Activated T-cell treated with anti-CD3 and anti-CD28 coated beads for 4 hours (primary cell): ENCODE data around the gene PRDX5.
A peak's percentile ranks its signal among the peaks of the same experiment; 100 is the strongest.

ENCODE experiments used
- DNase-seq: peaks from one replicate; pipeline ENCODE4 v3.0.0-alpha.2; 2020

The PRDX5 gene

DNA sequence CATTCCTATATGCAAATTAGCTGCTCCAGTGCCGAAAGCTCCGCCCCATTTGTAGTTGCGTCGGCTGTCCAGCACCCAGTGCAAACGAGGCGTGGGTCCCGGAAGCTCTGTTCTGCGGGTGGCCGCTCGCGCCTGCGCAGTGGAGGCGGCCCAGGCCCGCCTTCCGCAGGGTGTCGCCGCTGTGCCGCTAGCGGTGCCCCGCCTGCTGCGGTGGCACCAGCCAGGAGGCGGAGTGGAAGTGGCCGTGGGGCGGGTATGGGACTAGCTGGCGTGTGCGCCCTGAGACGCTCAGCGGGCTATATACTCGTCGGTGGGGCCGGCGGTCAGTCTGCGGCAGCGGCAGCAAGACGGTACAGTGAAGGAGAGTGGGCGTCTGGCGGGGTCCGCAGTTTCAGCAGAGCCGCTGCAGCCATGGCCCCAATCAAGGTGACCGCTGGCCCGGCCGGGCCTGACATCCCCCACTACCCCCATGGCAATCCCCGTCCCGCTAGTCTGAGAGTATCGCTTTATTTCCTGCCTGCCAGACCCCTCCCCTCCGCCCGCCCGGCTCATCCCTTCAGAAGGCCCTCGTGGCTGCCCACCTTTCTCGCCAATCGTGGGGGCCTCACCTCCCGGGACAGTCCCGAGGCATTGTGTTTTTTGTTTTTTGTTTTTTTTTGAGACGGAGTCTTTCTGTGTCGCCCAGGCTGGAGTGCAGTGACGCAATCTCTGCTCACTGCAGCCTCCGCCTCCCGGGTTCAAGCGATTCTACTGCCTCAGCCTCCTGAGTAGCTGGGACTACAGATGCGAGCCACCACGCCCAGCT is at the start of gene PRDX5:
Gene PRDX5 (plus strand): TSS at position 161 of the 805 bp plus-strand sequence. CDS start 95 bp downstream, at position 256.
- DNase-seq = peak; percentile 86

DNA sequence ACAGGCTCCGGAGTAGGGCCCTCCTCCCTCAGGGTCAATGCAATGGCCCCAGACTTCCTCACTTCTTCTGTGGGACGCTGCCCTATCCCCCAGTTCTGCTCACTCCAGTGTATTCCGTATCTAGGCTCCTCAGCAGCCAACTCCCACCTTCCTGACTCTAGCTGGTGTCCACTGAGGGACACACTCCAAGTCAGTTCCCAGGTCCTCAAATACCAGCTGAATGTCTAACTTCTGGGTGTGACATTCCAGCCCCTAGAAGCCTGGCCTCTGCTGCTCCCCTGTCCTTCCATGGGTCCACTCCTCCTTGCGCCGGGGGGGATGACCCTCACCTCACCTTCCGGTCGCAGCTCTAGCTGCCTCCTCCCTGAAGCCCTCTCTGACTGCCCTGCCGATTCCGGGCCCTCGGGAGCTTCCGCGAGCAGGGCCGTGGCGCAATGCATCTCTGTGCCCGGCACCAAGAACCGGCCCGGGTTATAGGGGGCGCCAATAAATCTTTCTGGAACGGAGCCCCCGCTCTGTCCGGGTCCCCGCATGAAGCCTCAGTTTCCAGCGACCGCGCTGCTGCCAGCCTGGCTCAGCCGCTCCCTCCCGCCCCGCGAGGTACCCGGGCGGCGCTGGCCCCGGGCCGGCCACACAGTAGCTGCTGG is 48.9 kb upstream of the PRDX5 start:
- no peak for DNase-seq

DNA sequence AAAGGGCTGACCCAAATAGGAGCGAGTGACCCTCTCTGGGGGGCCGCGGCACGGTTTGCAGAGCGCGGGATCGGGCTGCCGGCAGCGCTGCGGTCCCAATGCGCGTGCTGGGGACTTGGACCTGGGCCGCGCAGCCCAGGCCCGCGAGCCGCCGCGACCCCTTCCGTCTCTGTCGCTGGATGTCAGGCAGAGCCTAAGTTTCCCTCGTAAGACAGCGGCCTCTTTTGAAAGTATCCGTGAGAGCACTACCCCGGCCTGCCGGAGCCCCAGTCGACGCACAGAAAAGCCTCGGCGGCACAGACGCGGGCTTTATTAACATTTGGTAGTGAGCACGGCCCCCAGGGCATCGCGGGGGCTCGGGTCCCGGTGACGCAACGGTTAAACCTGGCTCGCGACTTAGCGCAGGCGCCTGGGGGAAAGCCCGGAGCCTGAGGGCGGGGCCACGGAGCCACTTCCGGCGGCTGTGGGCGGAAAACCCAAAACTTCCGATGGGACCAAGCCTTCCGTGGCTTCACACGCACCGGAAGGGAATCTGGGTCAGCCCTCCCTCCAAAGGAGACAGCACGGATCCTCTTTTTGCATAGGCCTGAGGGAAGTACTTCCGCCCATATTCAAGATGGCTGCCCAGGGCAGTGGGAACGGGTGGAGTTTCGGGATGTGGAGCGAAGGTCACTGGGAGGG is 48.2 kb upstream of the PRDX5 start:
- peak; percentile 96 for DNase-seq

DNA sequence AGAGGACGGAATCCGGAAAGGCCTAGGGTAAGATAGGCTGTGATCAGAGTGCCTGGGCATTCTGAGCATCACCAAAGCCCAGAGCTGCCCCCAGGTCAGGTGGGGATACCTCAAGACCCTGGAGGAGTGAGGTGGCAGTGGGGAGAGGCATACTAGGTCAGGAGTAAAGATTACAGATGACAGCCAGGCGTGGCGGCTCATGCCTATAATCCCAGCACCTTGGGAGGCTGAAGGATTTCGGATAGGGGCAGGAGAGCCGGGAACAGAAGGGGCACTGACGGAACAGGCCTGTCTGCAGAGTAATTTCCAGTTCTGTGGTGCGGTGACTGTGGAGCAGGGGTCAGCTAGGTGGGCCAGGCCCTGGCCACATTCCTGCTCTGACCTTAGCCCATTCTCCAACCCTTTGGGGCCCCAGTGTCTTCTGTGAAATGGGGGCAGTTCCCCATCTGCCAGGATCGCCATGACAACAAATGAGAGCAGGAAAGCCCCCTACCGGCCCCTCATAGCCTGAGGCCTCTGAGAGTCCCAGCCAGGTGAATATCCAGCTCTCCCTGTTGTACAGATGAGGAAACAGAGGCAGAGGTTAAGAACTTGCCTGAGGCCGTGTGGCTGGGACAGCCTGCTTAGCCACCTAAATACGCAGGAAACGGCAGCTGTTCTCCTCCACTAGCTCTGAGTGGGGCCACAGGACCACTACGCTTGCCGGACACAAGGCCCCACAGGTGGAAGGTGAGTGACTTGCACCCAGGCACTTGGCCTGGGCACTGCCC is 42.7 kb upstream of the PRDX5 start:
- DNase-seq = no peak

DNA sequence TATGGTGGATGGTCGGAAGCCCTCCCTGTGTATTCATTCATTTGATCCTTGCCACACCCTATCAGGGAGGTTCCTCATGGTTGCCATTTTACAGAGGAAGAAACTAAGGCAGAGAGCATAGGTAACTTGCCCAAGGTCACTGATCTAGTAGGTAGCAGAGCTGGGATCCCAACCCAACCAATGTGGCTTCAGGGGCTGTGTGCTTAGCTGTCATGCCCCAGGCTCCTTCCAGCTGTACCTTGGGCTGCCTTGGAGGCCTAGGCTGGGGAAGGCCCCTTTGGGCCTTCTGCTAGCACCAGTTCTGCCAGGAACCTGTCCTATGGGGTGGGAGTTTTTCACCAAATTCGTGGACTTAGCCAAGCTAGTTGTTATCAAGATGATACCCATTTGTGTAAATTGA is 42.1 kb upstream of the PRDX5 start:
- no peak for DNase-seq

DNA sequence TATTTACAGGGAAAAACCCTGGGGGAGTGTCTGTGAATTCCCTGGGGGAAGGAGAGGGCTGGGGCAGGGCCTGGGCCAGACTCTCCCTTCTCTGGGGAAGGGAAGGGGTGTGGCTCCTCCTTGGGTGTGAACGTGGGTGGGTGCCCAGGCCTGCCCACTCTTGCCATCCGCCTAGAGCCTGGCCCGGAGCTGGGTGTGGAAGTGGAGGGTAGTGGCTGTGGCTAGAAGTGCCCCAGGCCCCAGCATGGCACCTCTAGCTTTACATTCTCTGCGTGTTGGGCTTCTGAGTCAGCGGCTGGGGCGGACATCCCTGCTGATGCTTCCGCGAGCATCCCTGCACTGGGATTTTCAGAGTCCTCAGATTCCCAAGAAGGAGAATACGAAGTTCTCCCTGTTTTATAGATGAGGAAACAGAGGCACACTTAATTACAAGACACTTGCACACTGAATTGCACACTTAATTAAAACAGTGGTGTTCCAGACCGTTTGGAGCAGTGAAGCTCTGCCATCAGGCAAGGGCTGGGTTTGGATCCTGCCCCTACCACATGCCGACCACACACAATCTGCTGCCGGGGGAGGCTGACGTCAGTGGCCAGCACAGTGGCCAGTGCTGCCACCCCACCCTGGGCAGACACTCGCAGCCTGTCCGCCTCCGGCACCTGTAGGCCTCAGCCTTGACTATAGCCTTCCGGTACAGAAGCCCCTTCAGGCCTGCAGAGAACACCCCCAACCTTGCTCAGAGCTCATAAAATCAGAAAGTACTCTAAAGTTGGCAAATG is 41.1 kb upstream of the PRDX5 start:
- DNase-seq = no peak

DNA sequence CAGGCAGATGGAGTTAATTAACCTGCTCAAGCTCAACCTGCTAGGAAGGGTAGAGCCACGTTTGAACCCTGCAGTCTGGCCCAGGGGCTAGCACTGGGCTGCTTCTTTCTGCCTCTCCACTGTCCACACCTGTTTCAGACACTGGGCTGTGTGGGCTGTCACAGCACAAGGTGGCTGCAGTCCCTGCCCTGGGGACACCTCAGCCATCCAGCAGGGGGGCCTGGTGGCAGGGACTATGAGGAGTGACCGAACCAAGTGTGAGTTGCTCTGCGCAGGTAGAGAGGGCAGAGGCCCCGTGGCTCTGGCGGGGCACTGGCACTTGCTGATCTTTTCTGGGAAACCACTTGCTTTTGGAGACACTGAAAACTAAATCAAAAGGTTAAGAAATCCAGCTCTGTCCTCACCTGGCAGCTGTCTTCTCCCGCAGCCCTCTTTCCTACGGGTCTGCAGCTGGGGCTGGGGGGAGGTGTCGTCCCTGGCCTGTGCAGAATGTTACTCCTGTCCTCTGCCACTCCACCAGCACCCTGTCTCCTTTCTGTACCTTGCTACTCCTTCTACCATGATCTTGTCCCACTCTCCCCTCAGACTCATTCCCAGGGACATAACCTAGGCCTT is 39.2 kb upstream of the PRDX5 start:
- no peak for DNase-seq

DNA sequence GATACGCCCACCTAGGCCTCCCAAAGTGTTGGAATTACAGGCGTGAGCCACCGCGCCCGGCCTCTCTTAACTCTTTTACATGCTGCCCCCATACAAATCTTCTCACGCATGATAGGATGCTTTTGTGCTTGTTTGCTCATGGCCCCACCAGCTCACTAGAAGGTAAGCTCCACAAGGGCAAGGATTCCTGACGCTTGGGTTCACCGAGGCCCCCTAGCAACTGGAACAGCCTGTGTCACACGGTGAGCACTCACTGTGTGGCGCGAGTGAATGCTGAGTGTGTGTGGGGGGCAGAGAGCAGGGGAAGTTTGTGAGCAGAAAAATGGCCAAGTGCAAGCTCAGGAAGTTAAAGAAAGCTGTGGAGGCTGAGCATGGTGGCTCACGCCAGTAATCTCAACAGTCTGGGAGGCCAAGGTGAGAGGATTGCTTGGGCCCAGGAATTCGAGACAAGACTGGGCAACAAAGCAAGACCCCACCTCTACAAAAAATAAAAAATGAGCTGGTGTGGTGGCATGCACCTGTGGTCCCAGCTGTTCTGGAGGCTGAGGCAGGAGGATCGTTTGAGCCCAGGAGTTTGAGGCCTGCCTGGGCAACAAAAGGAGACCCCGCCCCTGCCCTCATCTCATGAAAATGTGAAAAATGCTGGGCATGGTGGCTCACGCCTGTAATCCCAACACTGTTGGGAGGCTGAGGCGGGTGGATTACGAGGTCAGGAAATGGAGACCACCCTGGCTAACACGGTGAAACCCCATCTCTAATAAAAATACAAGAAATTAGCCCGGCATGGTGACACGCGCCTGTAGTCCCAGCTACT is 35.8 kb upstream of the PRDX5 start:
- no peak for DNase-seq

DNA sequence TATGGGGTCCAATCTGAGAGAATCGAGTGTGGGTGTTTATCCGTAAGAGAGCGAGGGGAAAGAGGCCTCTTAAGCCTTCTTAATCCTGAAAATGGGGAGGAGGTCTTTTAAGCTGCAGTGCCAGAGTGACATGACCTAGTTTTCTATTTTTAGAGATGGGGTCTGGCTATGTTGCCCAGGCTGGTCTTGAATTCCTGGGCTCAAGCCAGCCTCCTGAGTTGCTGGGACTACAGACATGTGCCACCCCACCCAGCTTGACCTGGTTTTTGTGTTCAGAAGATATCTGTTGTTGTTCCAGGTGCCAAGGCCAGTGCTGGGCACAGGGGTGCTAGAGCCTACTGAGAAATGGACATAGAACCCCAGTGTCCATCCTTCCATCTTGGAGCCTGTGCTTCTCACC is 34.8 kb upstream of the PRDX5 start:
- DNase-seq = no peak

DNA sequence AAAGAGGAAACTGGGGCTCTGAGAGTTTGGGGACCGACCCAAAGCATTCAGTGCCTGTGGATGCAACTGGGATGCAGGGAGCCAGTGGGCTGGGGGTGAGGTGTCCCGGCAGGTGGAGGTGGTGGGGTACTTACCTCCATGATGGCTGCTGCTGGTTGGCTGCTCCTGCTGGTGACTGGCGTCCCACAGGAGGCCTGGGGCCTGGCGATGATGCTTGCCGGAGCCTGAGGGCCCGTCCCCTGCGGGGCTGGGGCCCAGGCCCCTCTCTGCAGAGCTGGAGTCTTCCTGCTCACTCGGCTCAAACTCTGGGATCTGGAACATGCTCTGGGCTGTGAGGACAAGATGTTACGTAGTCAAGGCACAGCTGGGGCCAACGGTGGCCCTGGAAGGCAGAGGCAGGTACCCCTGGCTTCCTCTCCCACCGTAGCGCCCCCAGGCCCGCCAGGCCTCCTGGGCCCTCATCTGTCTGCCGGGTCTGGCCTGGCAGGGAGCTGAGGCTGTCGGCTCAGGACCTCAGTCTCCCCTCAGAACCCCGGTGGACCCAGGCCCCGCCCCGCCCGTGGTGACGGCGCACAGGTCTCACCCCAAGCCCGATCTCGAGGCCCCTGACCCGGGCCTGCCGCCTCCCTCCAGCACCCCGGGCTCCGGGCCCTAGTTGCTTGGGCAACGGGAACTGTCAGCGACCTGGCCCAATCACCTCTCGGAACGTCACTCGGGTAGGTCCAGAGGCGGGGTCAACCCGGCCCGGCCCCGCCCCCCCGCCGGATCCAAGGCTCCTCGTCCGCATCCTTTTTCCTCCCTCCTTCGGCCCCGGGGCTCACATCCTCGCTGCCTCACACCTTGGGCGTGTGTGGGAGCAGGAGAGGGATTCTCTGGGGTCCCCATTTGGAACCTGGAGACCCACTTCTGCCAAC is 33.6 kb upstream of the PRDX5 start, which contains the start of gene BAD:
Gene BAD (minus strand): TSS at position 618 of the 914 bp plus-strand sequence. CDS start 297 bp downstream, at position 321.
- peak; percentile 90 for DNase-seq

DNA sequence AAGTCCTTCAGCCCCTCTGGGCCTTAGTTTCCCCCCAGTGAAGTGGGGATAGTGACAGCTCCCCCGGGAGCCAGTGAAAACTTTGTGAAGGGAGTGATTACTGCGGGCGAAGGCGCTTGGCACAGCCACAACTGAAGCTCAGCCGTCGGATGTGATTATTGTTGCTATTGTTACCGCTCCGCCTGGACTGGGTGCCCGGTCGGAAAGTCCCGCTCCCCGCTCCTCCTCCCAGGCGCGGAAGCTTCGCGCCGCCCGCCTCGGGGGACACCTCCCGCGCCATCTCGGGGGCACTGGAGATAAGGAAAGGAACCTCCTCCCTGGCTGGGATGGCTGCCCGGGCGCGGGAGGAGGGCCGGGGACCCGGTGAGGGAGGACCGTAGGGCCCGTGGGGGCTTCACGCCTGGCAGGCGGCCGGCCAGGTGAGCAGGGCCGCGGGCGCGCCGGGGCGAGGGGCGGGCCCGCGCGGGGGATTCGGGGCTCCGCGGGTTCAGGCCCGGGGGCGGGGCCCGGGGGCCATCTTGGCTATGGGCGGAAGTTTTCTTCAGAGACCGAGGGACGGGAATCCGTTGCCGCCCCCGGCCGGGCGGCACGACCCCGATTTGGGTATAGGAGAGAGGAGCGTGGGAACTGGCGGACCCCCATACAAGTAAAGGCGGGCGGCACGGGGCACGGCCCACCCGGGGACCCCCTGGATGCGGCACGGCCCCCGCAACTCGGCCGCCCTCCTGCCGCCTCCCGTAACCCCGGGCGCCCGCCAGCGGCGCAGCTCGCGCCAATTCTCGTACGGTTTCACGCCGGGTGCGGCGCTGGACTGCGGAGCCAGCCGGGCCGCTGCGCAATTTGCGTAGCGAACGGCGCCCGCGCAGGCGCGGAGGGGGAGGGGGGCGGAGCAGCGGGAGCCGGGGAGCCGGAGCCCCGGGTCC is 32.7 kb upstream of the PRDX5 start, which contains the start of gene GPR137:
Gene GPR137 (plus strand): TSS at position 887 of the 923 bp plus-strand sequence. CDS start 677 bp downstream, outside the sequence.
- peak; percentile 90 for DNase-seq

DNA sequence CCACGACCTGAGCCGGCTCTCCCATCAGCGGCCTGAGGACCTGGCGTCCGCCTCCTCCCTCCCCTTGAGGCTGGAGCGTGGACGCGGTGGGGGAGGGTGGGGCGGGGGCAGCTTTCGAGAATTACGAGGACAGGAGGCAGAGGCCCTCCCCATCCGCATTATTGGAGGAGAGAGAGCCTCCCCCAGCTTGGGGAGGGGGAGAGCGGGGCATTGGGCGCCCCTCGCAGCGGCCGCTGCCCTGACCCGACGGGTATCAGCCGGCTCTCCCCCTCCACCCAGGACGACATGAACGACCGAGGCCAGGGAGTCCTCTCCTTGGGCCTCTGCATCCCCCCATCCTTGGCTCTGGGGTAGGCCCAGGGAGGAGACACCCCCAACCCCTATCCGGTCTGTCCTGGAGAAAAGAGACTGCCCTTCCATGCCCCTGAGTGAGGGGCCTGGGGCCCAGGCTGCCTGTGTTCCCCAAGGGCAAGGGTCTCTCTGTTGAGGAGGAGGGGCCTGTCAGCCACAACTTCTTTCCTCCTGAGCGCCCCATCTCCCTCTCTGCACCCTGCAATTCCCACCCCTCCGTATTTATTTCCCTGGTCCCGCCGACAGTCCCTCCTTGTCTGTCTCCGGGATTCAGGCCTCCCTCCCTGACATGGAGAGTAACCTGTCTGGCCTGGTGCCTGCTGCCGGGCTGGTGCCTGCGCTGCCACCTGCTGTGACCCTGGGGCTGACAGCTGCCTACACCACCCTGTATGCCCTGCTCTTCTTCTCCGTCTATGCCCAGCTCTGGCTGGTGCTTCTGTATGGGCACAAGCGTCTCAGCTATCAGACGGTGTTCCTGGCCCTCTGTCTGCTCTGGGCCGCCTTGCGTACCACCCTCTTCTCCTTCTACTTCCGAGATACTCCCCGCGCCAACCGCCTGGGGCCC is 31.8 kb upstream of the PRDX5 start:
- DNase-seq = no peak

DNA sequence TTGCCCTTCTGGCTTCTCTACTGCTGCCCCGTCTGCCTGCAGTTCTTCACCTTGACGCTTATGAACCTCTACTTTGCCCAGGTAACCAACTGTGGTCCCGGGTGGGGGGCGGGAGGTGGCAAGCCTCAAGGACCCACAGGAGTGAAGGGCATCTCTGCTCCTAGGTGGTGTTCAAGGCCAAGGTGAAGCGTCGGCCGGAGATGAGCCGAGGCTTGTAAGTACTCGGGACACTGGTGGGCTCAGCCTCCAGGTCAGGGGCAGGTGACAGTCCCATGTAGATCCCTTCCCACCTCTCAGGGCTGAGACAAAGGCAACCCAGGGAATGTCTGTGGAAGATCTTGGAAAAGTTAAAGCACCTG is 31.1 kb upstream of the PRDX5 start:
- no peak for DNase-seq

DNA sequence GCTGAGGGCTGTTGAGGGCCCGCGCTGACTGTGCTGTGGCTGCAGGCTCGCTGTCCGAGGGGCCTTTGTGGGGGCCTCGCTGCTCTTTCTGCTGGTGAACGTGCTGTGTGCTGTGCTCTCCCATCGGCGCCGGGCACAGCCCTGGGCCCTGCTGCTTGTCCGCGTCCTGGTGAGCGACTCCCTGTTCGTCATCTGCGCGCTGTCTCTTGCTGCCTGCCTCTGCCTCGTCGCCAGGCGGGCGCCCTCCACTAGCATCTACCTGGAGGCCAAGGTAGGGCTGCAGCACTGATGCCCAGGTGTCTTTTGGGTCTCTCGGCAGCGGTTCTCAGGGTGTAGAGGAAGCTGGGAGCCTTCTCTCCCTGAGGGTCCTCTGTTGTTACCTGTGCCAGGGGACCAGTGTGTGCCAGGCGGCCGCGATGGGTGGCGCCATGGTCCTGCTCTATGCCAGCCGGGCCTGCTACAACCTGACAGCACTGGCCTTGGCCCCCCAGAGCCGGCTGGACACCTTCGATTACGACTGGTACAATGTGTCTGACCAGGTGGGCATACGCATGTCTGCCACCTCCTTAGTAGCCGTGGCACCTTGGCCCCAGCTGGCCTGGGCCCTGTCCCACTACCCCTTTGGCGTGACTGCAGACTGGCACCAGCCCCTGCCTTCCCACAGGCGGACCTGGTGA is 30.1 kb upstream of the PRDX5 start:
- no peak for DNase-seq

DNA sequence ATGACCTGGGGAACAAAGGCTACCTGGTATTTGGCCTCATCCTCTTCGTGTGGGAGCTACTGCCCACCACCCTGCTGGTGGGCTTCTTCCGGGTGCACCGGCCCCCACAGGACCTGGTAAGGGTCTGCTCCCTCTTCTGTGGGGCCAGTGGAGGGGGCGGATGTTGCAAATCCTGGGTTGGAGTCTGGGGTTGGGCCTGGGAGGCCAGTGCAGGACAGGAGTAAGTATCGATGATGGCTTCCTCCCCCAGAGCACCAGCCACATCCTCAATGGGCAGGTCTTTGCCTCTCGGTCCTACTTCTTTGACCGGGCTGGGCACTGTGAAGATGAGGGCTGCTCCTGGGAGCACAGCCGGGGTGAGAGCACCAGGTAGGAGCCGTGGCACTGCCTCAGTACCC is 29.6 kb upstream of the PRDX5 start:
- DNase-seq = no peak

DNA sequence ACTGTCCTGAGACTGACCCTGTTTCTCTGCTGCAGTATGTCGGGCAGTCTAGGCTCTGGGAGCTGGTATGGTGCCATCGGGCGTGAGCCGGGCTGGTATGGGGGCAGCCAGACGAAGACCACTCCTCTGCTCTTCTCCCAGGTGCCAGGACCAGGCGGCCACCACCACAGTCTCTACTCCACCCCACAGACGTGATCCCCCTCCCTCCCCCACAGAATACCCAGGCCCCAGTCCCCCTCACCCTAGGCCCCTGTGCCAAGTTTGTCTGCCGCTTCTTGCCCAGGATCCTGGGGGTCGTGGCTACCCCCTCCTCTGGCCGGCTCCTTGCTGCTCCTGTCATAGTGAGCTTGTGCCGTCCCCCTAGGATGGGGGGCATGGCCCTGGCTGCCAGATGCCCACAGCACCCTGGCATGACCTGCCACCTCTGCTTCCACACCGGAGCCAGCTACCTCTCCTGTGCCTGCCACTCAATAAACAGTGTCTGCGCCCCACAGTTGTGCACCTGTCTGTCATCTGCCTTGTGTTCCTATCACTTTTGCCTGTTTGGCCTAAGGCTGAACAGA is 28.8 kb upstream of the PRDX5 start:
- DNase-seq = no peak
